Neutrophil (primary cell): ENCODE data around the gene ELMO3.

Experiments
- H3K27ac ChIP-seq: fragments of 200-600 bp; sonication (generic); 2 replicates; pipeline ENCODE4 v1.5.1; 2016; ENCODE audit warnings: mild to moderate bottlenecking, moderate library complexity
- H3K27me3 ChIP-seq: fragments of 200-600 bp; sonication (generic); 2 replicates; pipeline ENCODE4 v1.6.0; 2016; ENCODE audit warnings: mild to moderate bottlenecking
- H3K36me3 ChIP-seq: fragments of 200-600 bp; sonication (generic); 2 replicates; pipeline ENCODE4 v1.5.1; 2017
- H3K4me1 ChIP-seq, 2 experiments: fragments of 200-600 bp in 1 of 2; sonication (generic) in 1 of 2; 1 replicate in 1 of 2; 2 replicates in 1 of 2; pipeline versions ENCODE4 v1.5.1 to v1.6.1; 2013 to 2016; ENCODE audit warnings: low read depth in 1 of 2, low read length in 1 of 2, mild to moderate bottlenecking in 1 of 2, moderate library complexity in 1 of 2; ENCODE audit not compliant: control insufficient read depth in 1 of 2, insufficient read depth in 1 of 2
- H3K4me3 ChIP-seq, 2 experiments: fragments of 200-600 bp in 1 of 2; sonication (generic) in 1 of 2; 1 replicate in 1 of 2; 2 replicates in 1 of 2; pipeline ENCODE4 v1.5.1; 2013 to 2016; ENCODE audit warnings: low read depth in 1 of 2, low read length in 1 of 2, mild to moderate bottlenecking in 1 of 2, moderate library complexity in 1 of 2
- H3K9me3 ChIP-seq: fragments of 200-600 bp; sonication (generic); 2 replicates; pipeline ENCODE4 v1.5.1; 2016
- CTCF ChIP-seq: fragments of 200-600 bp; sonication (generic); IDR thresholded peaks from 2 replicates; pipeline ENCODE4 v1.5.1; 2016; ENCODE audit warnings: antibody characterized with exemption

The ELMO3 gene

DNA sequence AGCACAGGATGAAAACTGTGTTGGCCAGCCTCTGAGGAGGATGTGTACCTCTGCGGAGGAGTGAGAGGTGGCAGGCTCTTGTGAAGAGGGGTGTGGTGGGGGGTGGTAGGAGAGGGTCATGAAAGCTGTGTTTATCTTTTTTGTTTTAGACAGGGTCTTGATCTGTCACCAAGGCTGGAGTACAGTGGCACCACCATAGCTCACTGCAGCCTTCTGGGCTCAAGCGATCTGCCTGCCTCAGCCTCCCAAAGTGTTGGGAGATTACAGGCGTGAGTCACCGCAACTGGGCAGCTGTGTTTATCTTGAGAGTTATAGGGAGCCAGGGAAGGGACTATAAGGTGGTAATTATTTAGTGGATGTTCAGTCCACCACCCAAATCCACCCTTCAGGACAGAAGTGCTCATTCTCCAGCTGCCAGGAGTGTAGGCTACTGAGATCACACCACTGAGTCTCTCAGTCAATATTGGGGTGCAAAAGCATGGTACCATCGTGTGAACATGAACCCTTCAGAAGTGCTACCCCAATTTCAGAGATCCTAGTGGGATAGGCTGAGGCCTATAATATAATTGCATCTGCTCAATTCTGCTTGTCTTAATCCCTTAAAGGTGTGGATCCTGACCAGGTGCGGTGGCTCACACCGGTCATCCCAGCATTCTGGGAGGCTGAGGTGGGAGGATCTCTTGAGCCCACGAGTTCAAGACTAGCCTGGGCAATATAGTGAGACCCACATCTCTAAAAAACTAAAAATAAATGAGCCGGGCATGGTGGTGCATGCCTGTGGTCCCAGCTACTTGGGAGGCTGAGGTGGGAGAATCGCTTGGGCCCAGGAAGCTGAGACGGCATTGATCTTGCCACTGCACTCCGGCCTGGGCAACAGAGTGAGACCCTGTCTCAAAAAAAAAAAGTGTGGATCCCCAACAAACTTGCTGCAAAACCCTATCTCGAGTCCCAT is 8.2 kb upstream of the ELMO3 start:
- TF ChIP-seq CTCF: no peak
- H3K27ac ChIP-seq: no peak overlapping the region
- H3K9me3 ChIP-seq: no peaks in the 10 kb centered on the region

GRCh38 chr16:67191411-67191994 is 7.4 kb upstream of the ELMO3 start:
- Histone ChIP-seq H3K27me3 (peaks cover 7% of the 10 kb centered on the region), H3K9me3 (no peaks in the 10 kb centered on the region), H3K27ac (peak overlapping the region; percentile 81), H3K4me1 (peaks cover 21 to 26% of the 10 kb centered on the region in 2 experiments), H3K4me3 (peak overlapping the region; percentile 79 to 97), H3K36me3 (peaks cover 32% of the 10 kb centered on the region)
- no peak for TF ChIP-seq CTCF

More for the DNA sequence above, 8.2 kb upstream of the ELMO3 start:
- peaks cover 24 to 28% of the 10 kb centered on the region in 2 experiments for H3K4me1 ChIP-seq
- peaks cover 14% of the 10 kb centered on the region for H3K27me3 ChIP-seq
- no peak overlapping the region for H3K4me3 ChIP-seq
- H3K36me3 ChIP-seq: peaks cover 24% of the 10 kb centered on the region

GRCh38 chr16:67191995-67192681 is 6.8 kb upstream of the ELMO3 start, which contains the start of gene E2F4:
E2F4 (plus strand) TSS chr16:67192155; CDS start chr16:67192228, 73 bp downstream.
- peak; percentile 53 for TF ChIP-seq CTCF
- Histone ChIP-seq H3K4me1 (peaks cover 21 to 26% of the 10 kb centered on the region in 2 experiments), H3K36me3 (peaks cover 38% of the 10 kb centered on the region), H3K27me3 (peaks cover under 1% of the 10 kb centered on the region), H3K4me3 (peak within 1 kb of the TSS; percentile 79 to 97), H3K9me3 (no peaks in the 10 kb centered on the region), H3K27ac (peak within 1 kb of the TSS; percentile 81)

- Histone ChIP-seq H3K27me3 (no peaks in the 10 kb centered on the region), H3K27ac (peak overlapping the region; percentile 81), H3K9me3 (no peaks in the 10 kb centered on the region), H3K36me3 (peaks cover 46% of the 10 kb centered on the region), H3K4me1 (peaks cover 21 to 26% of the 10 kb centered on the region in 2 experiments), H3K4me3 (peak overlapping the region; percentile 79 to 97)
- TF ChIP-seq CTCF: no peak
These were observed 6.1 kb upstream of the ELMO3 start for GRCh38 chr16:67192781-67193361.

DNA sequence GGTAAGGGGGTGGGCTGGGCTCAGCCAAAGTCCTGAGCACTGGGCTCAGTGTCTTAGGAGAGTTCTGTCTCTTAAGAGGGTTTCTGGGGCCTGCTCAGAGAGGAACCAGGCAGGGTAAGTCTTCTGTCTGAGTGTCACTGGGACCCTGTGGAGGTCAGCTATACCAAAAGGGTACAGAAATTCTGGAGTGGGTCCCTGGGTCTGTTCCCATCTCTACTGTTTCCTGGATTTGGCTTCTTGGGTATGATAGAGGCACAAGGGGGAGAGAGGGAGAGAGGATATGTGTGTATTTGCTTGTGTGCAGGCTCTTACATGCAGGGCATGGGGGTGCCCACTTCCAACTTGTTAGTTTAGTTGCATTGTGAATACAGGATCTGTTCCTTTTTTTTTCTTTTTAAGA is 5.4 kb upstream of the ELMO3 start:
- H3K27me3 ChIP-seq: no peaks in the 10 kb centered on the region
- no peak for TF ChIP-seq CTCF
- peak overlapping the region in 1 of 2 experiments; percentile 97 for H3K4me3 ChIP-seq
- H3K36me3 ChIP-seq: peaks cover 52% of the 10 kb centered on the region
- no peaks in the 10 kb centered on the region for H3K9me3 ChIP-seq
- H3K27ac ChIP-seq: peak overlapping the region; percentile 81
- peaks cover 21 to 26% of the 10 kb centered on the region in 2 experiments for H3K4me1 ChIP-seq
